Activated naive CD4-positive, alpha-beta T cell (primary cell): ENCODE data around the gene CEACAM5.
A peak's percentile ranks its signal among the peaks of the same experiment; 100 is the strongest.
"Not testable (repeated sequence)": the region's sequence is repeated elsewhere in the genome, so short reads cannot be mapped to it uniquely, and the experiment has no call there.

Experiments
- DNase-seq, 4 experiments: peaks; one replicate each; lab custom pipeline; 2025; lab: John Stamatoyannopoulos, UW

Gene CEACAM5

DNA sequence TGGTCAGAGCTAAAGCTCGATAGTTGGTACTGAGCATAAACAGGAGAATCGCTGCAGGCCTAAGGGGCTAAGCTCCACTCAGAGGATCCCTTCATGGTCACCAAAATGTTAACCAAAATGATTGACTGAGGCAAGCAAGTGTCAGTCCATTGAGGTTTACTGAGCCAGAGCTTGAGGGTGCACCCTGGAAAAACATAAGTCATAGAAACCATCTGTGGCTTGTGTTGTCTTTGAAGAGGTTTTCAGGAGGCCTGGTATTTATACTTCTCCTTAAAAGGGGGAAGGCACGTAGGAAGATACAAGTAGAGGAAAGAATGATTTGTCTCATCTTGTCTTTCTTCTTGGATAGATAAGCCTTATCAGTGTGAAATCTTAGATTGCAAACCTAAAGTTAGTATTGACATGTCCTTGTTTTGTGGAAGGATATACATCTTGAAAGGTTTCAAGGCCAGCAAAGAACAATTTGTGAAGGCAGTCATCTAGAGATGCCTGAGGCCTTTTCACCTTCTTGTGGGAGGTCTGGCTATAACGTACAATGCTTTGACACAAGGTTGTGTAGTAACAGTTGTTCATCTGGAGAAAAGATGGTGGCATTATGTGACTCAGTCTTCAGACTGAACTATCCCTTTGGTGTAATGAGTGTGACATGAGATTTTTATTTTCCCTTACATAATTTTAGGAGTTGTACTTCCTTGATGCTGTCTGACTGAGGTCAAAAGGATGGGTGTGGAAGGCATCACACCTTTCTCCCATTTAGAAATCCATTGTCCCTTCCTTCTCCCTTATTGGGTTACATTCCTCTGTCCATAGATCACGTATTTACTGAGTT is 32.2 kb downstream of the CEACAM5 start:
- DNase-seq = no peak

DNA sequence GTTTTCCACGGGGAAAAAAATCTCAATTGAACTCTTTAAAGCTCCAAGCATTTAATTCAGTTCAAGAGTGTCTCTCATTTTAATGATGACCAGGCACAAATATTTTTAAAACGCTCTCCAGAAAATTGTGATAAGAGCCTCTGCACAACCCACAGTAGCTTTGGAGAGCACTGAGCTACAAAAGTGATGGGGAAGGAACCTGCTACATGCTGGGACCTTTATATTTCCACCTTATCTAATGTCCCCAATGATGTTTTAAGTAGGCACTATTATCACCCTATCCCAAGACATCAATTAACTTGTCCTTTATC is 32.8 kb downstream of the CEACAM5 start:
- DNase-seq = no peak

DNA sequence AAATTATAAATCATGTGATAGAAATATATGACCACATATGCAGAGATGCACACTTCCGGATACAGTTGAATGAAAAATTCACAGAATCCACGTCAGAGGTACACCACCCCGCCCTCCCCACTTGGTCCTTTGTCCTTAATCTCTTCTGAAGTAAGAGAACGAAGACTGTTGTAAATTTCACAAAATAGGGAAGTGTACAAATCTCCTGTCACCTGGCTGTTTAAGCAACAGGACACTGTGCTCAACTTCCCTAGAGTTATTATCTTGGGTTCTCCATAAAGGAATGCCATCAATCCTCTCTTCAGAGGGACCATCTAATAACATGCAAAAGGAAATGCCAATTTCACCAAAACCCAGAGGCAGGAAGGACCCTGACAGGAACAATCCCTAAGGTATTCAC is 36.4 kb downstream of the CEACAM5 start:
- no peak for DNase-seq

DNA sequence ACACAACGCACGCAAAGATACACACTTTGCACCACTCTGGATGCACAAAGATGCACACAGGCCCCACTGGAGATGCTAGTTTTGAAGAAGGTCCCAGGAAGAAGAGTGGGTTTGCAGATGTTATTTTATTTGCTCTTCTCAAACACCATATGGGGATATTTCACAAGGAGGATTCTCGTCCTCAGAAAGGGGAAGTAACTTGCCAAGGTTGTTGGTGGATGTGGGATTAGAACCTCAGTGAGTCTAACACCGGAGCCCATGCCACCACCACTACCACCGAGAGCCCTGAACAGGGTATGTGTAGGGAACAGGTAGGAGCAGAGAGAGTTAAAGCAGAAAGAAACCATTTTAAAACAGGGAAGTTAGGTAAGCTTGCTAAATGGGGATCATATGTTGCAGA is 37.3 kb downstream of the CEACAM5 start:
- no peak for DNase-seq

DNA sequence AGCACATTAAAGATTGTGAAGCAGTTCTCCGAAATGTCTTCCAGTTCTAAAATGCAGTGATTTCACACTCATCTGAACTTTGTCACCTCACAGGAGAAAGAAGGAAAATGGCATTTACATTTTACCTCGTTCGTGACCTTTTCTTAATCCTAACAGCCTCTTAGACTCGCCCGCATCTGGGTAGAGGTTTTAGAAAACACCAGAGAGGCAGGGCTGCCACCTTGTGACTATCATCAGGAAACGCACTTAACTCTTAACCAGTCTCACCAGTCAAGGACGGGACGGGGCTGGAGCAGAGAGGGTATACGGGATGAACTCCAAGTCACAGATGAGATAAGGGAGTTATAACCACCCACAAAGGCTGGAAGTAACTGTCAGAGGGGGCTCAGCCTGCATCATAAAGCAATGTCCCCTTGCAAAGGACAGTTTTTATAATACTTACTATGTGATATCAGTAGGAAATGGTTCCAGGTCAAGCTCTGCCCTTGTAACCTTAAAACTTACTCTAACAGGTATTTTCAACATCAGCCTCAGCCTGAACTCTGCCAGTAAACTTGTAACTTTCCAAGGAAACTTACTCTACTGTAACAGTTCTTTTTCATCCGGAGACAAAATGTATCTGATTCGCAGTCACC is 38.3 kb downstream of the CEACAM5 start:
- peak in 1 of 4 experiments; percentile 8 for DNase-seq

DNA sequence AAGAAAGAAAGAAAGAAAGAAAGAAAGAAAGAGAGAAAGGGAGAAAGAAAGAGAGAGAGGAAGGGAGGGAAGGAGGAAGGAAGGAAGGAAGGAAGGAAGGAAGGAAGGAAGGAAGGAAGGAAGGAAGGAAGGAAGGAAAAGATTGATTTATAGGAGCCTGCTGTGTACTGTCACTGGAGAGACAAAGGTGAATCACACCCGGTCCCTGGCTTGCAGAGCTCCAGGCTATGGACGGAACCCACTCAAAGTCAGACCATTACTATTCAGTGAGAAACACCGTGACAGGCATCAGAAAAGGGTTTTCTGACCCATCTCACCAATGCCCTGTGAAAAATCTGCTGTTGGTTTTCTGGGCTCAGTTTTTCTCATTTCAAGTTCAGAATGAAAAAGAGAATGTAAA is 39.6 kb downstream of the CEACAM5 start:
- no peak for DNase-seq

DNA sequence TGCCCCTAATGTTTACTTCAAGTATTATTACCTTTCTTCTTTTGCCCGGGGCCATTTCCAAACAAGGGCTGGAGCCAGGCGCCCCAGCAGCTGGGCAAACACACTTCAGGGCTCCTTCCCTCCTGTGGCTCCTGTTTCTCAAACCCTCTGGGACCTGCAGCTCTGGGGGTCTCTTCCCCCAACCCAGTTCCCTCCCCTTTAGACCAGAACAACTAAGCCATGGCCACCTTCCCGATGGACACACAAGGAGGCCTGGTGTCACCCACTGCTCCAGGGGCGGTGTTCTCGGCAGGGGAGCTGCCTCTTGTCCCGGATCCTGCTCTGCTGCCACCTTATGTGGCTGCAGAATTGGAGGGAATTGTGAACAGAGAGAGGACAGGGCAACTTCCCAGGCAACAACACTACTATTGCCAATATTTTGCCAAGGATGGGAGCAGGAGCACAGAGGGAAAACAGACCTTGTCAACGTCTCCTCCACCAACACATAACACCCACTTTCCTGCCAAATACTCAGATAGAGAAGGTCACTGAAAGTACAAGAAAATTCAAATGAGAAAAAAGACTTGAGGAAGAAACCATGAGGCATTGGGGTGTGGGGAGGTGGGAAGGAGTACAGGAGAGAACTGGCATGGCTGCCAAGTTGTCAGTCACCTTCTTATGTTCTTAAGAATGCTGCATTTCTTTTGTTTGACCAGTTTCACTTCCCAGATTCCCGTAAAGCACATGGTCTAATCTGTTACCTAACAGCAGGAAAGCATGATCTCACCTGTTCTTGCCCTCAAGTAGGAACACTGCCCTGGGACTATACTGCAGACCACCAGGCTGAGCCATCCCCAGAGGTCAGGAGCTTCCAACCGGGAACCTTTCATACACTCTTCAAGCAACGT is 42.1 kb downstream of the CEACAM5 start:
- DNase-seq = not testable (repeated sequence)

DNA sequence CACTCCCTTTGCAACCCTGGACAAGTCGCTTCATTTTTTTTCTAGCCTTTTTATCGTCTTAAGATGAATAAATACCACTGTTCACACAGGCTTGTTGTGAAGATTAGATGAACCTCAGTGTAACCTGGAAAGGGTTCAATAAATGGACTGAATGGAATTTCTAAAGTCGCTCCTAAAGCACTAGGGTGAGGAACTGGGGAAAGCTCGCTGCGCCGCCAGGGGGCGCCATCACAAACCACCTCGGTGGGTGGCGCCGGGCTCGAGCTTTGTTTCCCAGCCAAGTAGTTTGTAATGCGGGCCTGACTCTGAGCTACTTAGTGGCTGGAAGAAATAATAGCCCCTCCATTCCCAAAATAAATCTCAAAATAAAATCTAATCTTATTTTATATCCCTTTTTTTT is 44.7 kb downstream of the CEACAM5 start:
- DNase-seq = peak; percentile 49 to 77 (median 67)

DNA sequence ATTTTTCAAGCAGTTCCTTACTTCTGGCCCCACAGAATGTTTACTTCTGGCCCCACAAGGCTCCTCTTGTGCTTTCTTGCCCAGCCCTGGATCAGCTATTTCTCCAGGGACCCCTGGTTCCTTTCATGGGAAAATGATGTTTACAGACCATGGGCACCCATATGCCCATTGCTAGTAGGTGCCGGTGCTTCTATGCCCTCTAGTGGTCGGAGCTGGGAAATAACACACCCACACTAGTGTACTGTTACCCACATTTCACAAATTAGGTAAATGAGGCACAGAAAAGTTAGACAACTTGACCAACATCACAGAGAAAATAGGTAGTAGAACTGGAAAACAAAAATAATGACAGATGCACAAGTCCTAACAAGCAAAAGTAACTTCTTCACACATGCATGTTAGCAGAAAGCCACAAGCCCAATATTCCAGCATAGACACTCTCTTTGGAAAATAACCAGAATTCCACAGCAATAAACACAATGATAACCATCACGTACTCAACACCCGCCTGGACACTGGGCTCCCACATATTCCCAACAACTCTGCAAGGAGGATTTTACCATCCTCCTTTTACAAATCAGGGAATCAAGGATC is 45.6 kb downstream of the CEACAM5 start:
- DNase-seq = peak in 3 of 4 experiments; percentile 18 to 57 (median 43)

DNA sequence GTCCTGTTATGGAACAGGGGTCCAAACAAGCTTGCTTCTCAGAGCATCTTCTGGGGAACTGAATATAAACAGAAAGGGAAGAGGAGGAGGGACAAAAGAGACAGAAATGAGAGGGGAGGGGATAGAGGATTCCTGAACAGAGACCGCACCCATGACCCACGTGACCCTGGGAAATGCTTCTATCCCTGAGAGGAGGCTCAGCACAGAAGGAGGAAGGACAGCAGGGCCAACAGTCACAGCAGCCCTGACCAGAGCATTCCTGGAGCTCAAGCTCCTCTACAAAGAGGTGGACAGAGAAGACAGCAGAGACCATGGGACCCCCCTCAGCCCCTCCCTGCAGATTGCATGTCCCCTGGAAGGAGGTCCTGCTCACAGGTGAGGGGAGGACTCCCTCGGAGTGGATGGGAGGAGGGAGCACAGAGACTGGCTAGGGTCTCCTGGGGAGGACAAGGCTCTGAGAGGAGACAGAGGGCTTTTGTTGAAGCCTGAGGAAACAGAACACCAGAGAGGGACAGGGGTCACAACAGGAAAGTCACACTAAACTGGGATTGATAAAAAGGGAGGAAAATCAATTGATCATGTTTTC is 47.0 kb downstream of the CEACAM5 start, which contains the start of gene CEACAM6:
CEACAM6 (plus strand) TSS at position 203 of the 586 bp plus-strand sequence; CDS start at position 312, 109 bp downstream.
- no peak for DNase-seq

DNA sequence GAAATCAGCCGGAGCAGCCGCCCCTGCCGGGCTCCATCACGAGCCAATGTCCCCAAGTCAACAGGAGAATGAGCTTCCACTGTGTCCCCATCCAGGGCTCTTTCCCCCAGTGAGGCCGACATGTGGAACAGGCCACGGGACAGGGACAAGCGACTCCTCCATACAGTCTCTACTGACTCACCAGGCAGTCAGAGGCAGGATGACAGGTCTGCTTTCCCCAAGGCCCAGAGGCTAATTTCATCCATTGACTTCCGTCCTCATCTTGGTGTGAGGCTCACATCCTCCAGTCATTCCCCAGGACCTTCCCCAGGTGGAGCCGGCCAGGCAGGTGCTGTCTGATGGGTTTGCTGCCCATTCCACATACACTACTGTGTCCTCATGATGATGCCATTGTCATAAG is 50.4 kb downstream of the CEACAM5 start:
- no peak for DNase-seq

DNA sequence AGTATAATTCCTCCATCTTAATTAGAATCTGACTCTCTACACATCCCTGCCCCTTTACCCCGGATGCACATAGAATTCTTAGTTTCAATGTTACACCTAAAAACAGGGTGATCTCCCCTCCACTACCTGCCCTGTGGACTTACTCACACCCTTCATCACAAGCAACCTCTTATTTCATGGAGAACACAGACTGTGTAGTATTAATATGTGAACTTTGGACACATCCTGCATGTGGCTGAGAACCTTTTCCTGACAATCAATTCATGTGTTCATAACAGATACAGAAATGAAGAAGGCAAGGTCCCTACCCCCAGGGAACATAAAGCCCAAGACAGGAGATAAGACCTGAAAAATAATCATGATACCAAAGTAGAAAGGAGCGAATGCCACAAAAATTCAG is 58.7 kb downstream of the CEACAM5 start:
- DNase-seq = no peak

DNA sequence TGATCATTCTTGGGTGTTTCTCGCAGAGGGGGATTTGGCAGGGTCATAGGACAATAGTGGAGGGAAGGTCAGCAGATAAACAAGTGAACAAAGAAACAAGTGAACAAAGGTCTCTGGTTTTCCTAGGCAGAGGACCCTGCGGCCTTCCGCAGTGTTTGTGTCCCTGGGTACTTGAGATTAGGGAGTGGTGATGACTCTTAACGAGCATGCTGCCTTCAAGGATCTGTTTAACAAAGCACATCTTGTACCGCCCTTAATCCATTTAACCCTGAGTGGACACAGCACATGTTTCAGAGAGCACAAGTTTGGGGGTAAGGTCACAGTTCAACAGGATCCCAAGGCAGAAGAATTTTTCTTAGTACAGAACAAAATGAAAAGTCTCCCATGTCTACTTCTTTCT is 59.7 kb downstream of the CEACAM5 start:
- DNase-seq = not testable (repeated sequence)

DNA sequence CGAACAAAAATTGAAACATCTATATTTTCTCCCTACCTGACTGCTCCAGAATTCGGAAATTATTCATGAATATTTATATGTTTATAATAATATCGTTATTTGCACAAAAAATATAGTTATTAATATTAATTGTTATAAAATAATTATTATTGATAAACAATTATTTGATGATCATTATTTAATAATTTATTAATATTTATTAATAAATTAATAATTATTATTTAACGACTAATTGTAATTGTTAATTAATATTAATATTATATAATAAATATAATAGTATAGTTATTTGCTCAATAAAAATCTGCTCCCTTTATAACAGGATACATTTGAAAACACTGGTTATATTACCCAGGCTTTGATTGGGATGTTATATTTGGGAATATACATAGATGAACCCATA is 61.2 kb downstream of the CEACAM5 start:
- no peak for DNase-seq

DNA sequence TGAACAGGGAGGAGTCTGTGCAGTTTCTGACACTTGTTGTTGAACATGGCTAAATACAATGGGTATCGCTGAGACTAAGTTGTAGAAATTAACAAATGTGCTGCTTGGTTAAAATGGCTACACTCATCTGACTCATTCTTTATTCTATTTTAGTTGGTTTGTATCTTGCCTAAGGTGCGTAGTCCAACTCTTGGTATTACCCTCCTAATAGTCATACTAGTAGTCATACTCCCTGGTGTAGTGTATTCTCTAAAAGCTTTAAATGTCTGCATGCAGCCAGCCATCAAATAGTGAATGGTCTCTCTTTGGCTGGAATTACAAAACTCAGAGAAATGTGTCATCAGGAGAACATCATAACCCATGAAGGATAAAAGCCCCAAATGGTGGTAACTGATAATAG is 63.0 kb downstream of the CEACAM5 start:
- no peak for DNase-seq

DNA sequence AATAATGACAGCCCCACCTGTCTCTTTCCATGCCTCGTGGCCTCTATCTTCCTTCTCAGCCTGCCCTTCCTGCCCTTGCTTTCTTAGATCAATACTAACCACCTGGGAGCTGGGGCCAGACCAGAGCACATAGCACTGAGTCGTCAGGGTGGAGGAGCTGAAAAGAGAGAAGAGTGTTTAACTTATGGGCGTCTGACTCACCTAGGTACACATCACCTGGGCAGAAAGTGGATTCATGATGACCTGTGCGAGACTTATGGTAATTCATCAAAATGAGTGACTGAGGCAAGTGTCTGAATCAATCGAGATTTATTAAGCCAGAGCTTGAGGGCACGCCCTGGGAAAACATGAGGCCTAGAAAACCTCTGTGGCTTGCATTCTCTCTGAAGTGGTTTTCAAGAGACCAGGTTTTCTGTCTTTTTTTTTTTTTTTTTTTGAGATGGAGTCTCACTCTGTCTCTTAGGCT is 66.1 kb downstream of the CEACAM5 start:
- DNase-seq = no peak

DNA sequence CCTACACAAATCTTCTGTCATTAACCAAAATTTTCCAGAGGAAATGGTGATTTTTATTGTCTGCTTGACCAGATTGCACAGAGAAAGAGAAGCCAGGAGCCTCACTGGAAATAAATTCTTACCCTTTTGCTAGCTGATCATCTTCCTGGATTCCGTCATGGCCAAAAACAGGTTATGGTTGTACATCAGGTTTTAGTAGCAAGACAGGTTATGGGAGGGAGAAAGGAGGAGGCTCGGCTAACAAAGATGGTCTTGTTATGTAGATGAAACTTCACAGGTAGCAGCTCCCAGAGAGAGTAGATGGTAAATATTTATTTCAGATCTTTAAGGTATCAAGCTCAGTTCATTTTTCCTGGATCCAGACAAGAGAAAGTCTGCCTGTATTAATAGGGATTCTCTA is 68.3 kb downstream of the CEACAM5 start:
- no peak for DNase-seq
